H54 (cell line): Measurements from ENCODE around the gene PLXNC1.

Experiments
- DNase-seq: peaks from one replicate; pipeline ENCODE4 v3.0.0; 2011; ENCODE audit warnings: low spot score, mixed read lengths; ENCODE audit not compliant: insufficient read length
- FAIRE-seq: peaks from 3 replicates; lab custom pipeline; 2011; peaks lifted over from hg19 to GRCh38; lab: Jason Lieb, UNC
- POLR2A ChIP-seq: IDR thresholded peaks from 2 replicates; pipeline ENCODE4 v1.6.1; 2011; ENCODE audit warnings: low read depth, mild to moderate bottlenecking, low read length

The PLXNC1 gene

GRCh38 chr12:94121886-94122285 is 26.5 kb upstream of the PLXNC1 start:
- FAIRE-seq, result no peak
- TF ChIP-seq POLR2A, result no peak
- DNase-seq, result no peak

DNA sequence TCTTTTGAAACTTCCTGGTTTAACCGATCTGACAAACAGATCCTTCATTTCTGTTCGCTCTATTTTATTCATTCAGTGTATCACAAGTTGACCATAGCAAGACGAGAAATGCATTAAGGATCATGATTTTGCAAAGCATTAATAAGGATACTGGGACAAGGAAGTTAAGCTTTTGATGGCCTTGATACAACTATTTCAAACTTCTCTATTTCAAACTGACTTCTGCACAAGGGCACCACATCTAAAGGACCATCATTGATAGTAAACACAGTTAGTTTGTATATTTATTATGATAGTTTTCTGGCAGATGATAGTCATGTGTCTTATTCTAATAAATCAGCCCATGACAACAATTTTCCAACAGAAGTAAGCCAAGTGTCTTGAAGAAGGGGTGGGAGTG is 25.8 kb upstream of the PLXNC1 start:
- FAIRE-seq (no peak), DNase-seq (no peak)
- no peak for TF ChIP-seq POLR2A

DNA sequence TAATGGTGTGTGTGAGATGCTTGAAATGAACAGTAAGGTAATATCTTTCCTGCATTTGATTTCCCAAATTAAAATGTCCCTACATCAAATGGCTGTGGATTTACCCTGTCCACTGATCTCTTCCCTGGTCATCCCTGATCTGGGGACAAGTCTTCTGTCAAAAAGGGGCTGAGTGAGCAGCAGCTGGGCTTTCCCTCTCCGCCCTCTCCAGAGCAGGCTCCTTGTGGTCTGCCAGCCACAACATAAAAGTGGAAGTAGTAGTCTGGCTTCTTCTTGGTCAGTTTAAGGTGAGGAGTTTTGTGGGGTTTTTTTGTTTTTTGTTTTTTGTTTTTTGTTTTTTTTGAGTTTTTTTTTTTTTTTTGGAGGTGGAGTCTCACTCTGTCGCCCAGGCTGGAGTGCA is 25.2 kb upstream of the PLXNC1 start:
- no peak for TF ChIP-seq POLR2A
- DNase-seq (no peak), FAIRE-seq (no peak)

GRCh38 chr12:94126067-94126466 is 22.3 kb upstream of the PLXNC1 start:
- DNase-seq (no peak), FAIRE-seq (no peak)
- no peak for TF ChIP-seq POLR2A

DNA sequence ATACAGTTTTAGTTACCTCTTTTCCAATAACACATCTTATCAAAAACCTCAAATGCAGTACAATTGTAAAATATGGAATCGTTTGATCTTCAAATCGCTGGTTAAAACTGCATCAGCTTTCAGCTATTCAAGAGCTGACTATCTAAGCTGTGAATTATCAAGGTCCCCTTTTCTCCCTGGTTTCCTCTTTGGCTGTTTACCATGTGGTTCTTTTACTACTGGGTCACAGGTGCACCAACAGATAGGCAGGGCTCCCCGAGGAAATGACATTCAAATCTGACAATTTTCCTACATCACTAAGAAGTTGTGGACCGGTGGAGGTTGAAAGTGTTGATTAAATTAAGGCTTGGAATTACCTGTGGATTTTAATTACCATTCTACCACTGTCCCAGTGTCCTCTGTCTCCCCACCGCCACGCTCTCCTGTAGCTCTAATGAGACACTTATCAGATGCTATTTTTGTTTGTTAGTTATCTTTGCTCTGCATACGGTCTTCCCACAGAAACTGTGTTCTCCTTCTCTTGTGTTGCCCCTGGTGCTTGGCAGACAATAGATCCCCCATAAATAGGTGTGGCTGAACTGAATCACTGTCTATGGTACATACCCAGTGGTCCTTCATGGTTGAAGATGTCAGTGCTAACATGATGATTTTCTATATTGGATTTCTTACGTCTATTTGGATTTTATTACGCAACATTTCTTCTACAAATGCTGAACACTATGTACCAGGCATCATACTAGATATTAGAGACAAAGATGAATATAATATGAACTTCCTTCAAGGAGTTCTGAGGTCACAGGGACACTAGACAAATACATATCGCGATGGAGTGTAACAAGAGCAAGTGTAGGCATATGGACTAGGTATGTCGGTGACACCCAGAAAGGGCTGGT is 20.9 kb upstream of the PLXNC1 start:
- no peak for FAIRE-seq
- no peak for DNase-seq
- no peak for TF ChIP-seq POLR2A

DNA sequence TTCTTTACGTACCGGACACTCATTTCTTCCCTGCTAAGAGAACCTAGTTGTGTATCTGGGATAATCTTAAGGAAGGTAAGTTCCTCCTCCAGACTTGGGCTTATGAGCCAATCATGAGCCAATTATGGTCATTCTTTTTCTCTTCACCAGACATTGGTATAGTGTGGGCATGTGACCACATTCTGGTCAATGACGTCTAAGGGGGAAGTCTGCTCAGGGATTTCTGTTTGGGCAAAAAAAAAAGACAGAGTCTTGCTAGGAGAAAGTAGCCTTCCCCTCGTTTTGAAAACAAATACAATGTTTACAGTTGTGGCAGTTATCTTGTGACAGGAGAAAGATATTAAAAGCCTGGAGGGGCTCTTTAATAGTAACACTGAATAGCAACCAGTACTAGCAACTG is 20.1 kb upstream of the PLXNC1 start:
- no peak for TF ChIP-seq POLR2A
- DNase-seq (no peak), FAIRE-seq (no peak)

DNA sequence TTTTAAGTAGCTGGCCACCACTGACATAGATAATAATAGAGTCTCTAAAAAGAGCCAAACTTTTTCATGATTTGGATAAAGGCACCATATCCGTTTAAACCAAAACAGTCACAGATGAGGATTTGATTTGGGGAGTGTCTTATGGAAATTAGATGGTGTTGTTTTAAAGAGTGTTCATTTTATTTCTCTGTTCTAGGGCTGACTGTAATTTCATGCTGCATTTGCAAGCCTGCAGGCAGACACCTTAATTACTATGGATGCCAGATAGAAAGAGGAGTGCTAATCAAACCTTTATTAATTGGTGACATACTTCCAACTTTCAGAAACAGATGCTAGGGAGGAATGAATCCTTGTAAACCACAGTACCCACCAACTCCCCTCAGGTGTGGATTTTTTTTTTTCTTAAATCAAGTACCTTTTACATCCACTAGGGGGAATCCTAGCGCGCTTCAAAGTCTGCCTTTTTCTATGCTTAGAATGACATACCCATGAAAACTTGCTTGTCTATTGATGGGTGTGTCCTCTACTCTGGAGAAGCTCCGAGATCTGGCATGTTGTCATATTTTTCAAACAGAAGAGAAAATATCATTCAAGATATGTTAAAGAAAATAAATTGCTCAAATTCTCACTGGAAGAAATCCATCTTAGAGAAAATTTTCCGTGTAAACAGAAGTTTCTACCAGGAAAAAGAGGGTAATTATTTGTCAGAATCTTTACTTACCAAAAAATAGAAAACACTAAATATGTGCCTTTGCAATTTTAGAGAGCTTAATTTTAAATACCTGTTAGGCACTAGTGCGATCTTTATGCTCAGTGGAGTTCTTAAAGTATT is 14.2 kb upstream of the PLXNC1 start:
- TF ChIP-seq POLR2A, result no peak
- DNase-seq (peak; percentile 54), FAIRE-seq (peak; percentile 58)

GRCh38 chr12:94135896-94136295 is 12.5 kb upstream of the PLXNC1 start:
- FAIRE-seq (no peak), DNase-seq (no peak)
- TF ChIP-seq POLR2A, result no peak

DNA sequence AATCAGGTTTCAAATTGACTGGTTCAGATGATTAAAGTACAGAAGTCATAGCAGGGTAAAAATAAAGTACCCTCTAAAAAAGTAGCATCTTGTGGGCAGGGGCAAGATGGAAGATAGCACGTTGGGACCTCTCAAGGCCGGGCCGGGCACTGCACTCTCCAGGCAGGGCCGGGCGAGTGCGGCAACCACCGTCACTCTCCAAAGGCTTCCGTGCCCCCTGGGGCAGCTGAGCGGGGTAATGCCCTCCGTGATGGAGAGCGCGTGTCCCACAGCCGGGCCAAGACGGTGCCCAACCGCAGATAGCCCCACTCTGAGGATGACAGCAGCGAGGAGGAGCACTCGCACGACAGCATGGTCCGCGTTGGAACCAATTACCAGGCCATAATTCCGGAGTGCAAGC is 8.6 kb upstream of the PLXNC1 start:
- DNase-seq (no peak), FAIRE-seq (no peak)
- no peak for TF ChIP-seq POLR2A

DNA sequence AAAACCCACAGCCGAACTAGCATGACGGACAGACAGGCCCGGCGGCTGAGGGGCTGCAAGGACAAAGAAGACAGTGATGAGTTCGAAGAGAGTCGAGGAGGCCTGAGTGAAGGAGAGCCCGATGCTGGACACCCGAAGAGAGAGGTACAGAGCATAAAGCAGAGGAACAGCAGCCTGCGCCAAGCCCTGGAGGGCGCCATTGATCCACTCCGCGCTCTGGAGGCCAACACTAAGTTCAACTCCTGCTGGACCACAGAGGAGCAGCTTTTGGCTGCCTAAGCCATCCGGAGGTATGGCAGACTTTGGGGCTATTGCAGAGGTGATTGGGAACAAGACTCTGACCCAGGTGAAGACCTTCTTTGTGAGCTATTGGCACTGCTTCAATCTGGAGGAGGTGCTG is 7.8 kb upstream of the PLXNC1 start:
- TF ChIP-seq POLR2A, result no peak
- no peak for DNase-seq
- no peak for FAIRE-seq

DNA sequence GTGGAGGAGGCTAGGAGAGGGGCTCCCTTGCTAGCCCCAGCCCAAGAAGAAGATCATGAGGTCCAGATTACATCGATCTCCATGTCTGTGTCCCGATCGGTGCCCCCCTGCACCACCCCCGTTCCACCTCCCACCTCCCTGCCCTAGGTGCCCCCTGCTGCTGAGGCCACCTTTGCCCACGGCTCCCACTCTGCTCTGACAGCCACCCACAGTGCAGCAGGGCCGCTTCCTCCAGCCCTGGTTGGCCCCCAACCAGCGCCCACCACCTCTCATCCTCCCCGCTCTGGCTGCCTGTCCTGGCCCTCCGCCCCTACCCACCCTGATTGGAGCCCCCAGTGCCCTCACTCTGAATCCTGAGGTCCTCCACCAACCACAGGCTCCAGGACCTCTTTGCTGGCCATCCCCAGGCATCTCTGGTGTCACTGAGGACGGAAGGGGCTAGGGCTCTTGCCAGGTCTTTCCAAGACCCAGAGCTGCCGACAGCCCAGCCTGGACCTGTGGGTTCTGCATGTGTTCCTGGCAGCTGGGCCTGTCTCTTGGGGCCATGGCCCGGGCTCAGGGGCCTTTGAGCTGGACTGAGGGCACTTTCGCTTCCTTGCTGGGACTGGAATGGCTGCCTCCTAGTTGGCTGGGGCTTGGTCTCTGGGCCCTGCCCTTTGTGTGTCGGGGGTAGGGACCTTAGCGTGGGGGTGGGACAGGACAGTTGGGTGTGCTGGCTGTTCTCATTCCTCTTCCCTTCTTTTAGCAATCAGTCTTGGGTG is 7.2 kb upstream of the PLXNC1 start:
- FAIRE-seq, result no peak
- TF ChIP-seq POLR2A, result no peak
- no peak for DNase-seq

DNA sequence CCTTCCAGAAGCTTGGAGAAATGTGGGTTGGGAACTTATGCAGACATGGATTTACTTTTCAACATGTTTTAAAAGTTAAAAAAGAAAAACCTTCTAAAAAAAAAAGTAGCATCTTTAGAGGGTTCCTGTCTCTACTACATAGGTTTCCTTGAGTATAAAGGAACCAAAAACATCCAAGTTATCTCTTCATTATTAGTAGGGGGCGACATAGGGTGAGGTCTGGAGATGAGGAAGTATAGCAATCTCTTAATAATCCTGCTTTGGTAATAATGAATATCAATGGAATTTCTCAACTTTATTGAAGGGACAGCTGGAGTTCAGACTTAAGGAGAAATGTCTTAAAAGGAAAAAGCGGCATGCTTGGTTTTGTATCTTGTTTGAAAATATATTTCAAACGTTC is 6.5 kb upstream of the PLXNC1 start:
- FAIRE-seq, result no peak

GRCh38 chr12:94143438-94143837 is 4.9 kb upstream of the PLXNC1 start:
- DNase-seq, result no peak
- TF ChIP-seq POLR2A, result no peak
- no peak for FAIRE-seq

More for the DNA sequence above, 6.5 kb upstream of the PLXNC1 start:
- no peak for TF ChIP-seq POLR2A
- no peak for DNase-seq

- no peak for TF ChIP-seq POLR2A
- DNase-seq, result no peak
- FAIRE-seq, result no peak
Observed at GRCh38 chr12:94143951-94144350, 4.4 kb upstream of the PLXNC1 start.

GRCh38 chr12:94144781-94145180 is 3.6 kb upstream of the PLXNC1 start:
- no peak for DNase-seq
- TF ChIP-seq POLR2A, result no peak

More at GRCh38 chr12:94144781-94145180, 3.6 kb upstream of the PLXNC1 start:
- no peak for FAIRE-seq
